AG09309 (cell line): ENCODE data around the gene TSPAN9.

Experiments
- DNase-seq: peaks from one replicate; pipeline ENCODE4 v3.0.0-alpha.2; 2010; ENCODE audit warnings: low read depth
- H3K4me3 ChIP-seq: 2 replicates; pipeline ENCODE4 v1.5.1; 2011; ENCODE audit warnings: mild to moderate bottlenecking, low read depth, low read length, moderate library complexity; ENCODE audit not compliant: control insufficient read depth
- TF ChIP-seq, protein P1 (sequence below): IDR thresholded peaks from 2 replicates; pipeline ENCODE4 v1.5.1; 2011; ENCODE audit warnings: mild to moderate bottlenecking, low read depth, low read length, inconsistent platforms; ENCODE audit not compliant: insufficient read depth, control insufficient read depth; ENCODE audit errors: missing control alignments

Gene TSPAN9

DNA sequence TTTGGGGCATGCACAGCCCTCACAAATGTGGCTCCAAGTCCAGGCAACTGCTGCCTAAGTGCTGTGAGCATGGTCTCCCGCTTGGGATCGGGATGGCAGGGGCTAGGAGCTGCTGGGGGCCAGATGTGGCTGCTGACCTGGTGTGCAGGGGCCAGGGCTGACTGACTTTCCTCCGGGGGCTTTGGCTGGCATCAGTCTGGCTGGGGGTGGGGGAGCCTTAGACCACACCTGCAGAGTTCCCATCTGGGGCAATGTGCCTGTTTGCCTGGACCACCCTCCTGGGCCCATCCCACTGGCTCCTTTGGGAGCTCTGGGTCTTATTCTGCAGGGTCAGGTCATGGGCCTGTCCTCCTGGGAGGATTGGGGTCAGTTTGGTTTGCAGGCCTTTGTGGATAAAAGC, 90.5 kb downstream of the TSPAN9 start:
- TF ChIP-seq, protein P1, sequence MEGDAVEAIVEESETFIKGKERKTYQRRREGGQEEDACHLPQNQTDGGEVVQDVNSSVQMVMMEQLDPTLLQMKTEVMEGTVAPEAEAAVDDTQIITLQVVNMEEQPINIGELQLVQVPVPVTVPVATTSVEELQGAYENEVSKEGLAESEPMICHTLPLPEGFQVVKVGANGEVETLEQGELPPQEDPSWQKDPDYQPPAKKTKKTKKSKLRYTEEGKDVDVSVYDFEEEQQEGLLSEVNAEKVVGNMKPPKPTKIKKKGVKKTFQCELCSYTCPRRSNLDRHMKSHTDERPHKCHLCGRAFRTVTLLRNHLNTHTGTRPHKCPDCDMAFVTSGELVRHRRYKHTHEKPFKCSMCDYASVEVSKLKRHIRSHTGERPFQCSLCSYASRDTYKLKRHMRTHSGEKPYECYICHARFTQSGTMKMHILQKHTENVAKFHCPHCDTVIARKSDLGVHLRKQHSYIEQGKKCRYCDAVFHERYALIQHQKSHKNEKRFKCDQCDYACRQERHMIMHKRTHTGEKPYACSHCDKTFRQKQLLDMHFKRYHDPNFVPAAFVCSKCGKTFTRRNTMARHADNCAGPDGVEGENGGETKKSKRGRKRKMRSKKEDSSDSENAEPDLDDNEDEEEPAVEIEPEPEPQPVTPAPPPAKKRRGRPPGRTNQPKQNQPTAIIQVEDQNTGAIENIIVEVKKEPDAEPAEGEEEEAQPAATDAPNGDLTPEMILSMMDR: no peak
- H3K4me3 ChIP-seq: no peak overlapping the region
- DNase-seq: no peak

DNA sequence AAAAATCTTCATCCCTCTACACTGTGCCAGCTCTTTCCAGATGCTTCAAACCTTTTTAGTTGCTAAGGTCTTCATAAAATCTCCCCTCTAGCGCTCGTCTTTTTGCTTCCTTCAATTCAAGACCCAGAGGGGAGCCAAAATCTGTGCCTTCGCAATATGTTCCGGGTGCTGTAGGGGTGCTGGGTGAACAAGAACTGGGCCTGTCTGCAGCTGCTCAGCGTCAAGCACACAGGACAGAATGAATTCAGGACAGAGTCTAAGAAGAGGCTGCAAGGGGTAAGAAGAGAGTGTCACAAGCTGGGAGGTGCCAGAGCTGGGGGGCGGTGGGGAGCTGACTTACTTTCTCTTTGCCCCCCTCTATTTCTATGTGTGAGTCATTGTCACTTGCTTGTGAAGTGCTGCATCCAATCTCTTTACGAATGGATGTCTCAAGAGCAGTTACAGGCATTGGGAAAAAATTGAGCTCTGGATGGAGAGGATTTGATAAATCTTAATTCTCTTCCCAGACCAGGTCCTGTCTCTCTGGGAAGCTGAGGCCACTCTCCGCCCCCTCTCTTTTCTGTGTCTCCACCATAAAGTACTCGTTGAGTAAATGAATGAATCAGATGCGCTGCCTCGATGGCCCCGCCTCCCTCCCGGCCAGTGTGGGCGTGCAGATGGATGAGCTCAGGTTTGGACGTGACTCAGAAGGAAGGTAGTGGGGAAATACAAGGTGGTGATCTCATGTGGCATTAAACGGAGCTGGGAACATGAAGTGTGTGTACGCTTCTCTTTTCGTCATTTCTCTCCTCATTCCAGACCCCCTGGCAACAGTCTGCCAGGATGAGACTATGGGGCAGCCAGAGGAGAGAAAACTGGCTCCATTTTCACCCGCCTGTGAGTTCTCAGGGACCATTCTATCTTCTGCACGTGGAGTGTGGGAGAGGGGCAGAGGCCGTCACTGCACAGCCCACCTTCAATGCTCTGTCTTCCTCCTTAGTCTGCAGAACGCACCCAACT, 91.3 kb downstream of the TSPAN9 start:
- peak; percentile 71 for DNase-seq
- H3K4me3 ChIP-seq: no peak overlapping the region
- TF ChIP-seq, protein P1: no peak

DNA sequence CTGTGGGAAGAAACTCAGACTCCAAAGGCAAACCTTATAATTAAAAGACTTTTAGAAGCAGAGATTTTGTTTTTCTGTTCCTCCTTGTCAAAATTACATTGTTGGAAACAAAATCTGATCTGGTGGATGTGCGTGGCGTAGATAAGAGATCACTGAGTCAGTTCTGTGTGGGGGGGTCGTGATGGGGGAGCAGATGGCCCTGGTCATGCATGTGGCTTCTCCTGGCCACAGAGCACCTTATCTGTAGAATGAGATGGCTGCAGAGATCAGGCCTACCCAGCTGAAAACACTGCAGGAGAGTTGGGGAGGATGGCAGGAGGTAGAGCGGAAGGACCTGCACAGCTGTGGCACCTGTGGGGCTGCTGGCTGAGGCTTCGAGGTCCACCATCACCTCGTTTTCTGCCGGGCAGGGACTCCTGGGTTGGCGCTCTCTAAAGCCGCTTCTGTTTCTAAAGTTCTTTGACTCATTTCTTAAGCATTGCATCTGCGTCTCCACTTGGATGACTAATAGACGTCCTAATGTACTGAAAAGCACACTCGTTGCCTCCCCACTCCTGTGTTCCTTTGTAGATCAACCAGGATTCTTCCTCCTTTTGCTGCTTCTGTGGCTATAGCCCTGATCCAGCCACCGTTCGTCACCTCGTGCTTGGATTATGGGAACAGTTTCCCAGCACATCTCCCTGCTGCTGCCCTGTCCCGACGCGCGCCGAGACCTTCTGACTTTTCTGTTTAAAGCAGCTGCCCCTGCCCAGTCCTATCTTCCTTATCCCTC, 93.4 kb downstream of the TSPAN9 start:
- DNase-seq: peak; percentile 66
- H3K4me3 ChIP-seq: no peak overlapping the region
- TF ChIP-seq, protein P1: no peak

DNA sequence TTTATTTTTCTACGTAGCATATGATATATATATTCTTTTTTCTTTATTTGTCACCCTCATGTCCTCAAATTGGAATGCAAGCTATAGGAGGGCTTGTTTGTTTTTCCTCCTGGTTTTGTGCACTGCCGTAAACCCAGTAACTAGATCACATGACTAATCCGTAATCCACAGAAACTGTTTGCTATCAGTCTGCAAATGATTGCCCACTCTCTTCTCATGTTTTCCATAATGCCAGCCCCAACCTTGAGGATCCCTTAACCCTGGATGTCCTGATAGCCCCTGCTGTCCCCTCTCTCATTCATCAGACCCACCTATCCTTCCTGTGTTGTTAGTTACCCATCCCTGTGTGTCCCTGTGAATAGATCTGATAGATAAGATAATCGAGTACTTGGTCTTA, 94.0 kb downstream of the TSPAN9 start:
- TF ChIP-seq, protein P1: no peak
- H3K4me3 ChIP-seq: no peak overlapping the region
- DNase-seq: no peak

DNA sequence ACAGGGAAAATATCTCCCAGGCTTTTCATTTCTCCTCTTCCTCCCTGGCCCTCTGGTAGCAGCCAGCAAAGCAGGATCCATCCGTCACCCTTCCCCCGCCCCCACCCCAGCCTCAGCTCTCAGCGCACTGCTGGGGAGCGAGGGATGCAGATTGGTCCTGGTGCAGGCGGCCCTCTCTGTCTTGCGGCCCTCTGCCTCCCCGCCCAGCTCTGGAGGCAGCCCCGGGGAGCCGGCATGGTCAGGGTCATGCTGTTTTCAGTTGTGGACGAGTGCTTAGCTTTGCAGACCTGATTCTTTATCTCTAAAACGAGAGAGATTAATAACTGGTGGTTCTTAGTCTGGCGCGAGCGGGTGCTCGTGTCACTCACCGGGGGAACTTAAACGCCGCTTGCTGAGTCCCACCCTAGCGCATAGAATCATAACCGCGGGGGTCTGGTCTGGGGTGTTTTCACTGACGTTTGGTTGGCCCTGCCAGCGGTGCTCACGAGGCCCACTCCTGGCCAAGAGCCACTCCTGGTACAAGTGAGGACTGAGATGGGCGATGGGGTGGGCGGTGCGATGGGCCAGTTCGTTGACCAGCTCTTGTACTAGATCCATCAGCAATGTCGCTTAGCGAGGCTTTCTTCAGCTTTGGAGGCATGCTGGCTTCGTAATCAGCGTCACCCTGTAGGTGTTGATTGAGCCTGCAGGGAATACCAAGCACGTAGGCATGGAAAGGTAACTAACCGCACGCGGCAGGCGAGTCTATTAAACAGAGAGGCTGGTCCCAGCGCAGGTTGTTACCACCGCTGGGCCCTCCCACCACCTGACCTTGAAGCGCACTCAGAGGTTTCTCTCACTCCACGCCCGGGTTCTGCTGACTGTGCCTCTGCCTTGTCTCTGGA, 95.2 kb downstream of the TSPAN9 start:
- no peak overlapping the region for H3K4me3 ChIP-seq
- no peak for DNase-seq
- TF ChIP-seq, protein P1: no peak
